SKM-1 treated with dmso at 0.1 percent for 144 hours (cell line): ENCODE data around the gene TATDN2.
"Not testable (repeated sequence)": the region's sequence is repeated elsewhere in the genome, so short reads cannot be mapped to it uniquely, and the experiment has no call there.

Source experiments
- DNase-seq: peaks from one replicate; lab custom pipeline; 2025; ENCODE audit not compliant: unreplicated experiment; lab: John Stamatoyannopoulos, UW

TATDN2 gene

GRCh38 chr3:10235551-10235950 is 12.7 kb upstream of the TATDN2 start:
- DNase-seq = no peak

DNA sequence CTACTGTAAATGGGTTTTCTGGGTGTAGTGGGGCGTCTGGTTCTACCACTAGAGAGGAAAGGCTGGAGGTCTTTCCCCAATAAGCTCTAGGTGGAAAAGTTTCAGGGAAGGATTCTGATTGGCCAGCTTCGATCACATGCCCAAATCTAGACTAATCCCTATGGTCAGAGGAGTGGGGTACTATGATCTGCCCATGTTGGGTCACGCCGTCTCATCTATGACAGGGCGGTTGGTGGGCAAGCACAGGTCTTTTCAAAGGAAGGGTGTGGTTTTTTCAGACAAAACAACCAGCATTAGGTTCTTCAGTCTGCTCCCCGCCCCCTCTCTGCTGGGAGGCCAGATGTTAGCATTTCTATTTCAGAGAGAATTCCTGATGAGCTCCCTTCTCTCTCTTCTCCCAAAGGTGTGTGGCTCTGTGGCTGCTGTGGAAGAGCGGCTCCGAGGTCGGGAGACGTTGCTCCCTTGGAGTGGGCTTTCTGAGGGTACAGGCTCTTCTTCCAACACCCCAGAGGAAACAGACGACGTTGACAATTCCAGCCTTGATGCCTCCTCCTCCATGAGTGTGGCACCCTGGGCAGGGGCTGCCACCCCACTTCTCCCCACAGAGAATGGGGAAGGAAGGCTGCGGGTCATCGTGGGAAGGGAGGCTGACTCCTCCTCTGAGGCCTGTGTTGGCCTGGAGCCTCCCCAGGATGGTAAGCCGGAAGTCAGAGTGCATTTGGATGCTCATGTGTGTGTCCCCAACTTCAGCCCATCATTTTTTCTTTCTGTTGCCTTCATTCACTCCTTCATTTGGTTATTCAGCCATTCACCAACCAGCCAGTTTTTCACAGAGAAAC is 9.7 kb upstream of the TATDN2 start:
- no peak for DNase-seq

DNA sequence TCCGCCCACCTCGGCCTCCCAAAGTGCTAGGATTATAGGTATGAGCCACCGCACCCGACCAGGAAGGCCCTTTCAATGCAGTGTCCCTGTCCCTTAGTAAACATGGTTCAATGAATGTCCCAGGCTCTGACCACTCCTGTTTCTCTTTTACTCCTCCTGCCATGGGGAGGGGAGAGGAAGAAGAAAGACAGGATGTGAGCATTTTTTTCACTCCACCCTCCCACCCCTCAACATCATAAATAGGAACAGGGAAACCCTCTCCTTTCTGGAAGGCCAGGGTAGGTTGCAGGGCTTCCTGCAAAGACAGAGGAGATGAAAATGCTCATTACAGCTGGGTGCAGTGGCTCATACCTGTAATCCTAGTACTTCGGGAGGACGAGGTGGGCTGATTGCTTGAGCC is 7.5 kb upstream of the TATDN2 start:
- no peak for DNase-seq

GRCh38 chr3:10242182-10243065 is 5.8 kb upstream of the TATDN2 start:
- peak; percentile 62 for DNase-seq

GRCh38 chr3:10244009-10244408 is 4.2 kb upstream of the TATDN2 start:
- no peak for DNase-seq

DNA sequence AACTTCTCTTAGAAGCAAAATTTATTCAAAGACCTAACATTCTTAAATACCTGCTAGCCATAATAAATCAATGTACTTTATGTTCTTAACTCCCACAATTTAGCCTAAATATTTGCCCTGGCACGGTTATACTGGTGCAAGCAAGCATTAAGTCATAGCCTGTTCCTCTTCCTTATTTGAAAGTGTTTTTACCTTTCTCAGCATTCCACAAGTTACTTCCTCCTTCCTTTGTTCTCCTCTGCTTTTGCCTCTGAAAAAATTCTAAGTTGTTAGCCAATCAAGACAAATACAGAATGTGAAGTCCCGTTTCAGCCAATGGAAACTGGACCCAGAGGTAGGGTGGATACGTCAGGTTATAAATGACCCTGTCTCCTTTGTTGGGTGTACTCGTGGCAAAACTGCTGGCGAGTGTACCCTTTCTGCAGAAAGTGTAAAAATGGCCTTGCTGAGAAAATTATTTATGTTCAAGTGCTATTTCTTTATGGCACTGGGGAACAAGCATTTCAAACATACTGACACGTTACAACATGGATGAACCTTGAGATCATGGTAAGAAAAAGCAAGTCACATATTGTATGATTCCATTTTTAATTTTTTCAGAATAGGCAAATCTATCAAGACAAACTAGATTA is 3.1 kb upstream of the TATDN2 start:
- peak; percentile 25 for DNase-seq

DNA sequence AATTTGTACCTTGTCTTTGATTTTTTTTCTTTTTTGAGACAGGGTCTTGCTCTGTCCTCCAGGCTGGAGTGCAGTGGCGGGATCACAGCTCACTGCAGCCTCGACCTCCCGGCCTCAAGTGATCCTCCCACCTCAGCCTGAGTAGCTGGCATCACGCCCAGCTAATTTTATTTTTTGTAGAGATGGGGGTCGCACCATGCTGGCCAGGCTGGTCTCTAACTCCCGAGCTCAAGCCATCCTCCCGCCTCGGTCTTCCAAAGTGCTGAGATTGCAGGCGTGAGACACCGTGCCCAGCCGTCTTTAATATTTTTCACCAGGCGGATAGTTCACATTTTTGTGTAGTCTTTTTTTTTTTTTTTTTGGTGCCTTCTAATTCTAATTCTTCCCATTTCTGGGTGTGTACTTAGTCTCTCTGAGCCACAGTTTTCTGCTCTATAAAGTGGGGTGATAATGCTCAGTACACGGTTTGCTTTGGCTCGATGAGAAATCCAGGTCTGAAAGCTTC is 528 bp upstream of the TATDN2 start:
- no peak for DNase-seq

DNA sequence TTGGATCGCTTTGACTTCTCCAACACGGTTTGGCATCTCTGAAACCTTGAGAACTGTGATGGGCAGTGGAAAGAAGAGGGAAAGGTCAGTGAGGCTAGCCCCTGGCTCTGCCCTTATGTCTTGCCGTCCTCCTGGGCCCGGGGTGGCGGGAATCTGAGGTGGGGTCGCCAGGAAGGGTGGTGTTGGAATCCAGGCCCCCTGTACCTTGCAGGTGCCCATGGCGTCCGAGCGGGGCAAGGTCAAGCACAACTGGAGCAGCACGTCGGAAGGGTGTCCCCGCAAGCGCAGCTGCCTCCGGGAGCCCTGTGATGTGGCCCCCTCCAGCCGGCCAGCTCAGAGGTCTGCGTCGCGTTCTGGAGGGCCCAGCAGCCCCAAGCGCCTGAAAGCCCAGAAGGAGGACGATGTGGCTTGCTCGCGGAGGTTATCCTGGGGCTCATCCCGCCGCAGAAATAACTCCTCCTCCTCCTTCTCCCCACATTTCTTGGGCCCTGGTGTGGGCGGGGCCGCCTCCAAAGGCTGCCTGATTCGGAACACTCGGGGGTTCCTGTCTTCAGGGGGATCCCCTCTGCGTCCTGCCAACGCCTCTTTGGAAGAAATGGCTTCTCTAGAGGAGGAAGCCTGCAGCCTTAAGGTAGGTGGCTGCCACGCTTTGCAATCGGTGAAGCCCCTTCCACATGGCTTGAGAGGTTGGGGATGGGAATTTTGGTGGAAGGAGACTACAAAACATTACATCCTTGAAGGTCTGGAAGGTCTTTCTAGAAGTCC is 907 bp downstream of the TATDN2 start:
- no peak for DNase-seq

DNA sequence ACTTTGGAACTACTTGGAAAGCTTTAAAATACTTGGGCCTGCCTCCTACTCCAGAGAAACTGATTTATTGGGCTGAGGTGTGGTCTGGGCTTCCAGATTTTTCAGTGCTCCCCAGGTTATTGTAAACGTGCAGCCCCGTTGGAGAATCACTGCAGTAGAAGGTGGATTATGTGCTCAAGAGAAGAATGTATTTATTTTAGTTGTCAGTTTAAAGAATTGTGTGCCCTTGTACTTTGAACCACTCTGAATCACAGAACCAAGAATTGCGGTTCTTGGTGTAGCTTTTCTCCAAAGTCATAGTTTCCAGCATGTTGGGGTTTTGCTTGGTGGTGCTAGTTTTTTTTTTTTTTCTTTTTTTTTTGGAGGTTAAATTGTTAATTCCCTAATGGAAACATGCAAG is 1.6 kb downstream of the TATDN2 start:
- DNase-seq = no peak

DNA sequence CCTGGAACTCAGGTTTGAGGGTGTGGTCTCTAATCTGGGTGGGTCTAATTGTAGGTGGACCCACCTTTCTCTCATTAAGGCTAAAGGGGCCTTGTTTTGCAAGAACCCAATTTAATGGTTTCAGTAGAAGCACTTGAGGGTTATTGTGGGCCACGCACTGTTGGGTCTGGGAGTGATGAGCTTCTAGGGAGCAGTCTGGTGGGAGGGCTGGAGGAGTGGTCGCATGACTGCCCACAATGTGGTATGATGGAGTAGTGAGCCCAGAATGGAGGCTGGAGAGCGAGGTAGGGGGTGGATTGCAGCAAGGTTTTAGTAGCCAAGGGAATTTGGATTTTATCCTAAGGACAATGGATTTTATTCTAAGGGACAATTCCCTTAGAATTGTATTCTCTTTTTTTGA is 2.7 kb downstream of the TATDN2 start:
- DNase-seq = no peak

GRCh38 chr3:10253731-10254130 is 5.5 kb downstream of the TATDN2 start:
- no peak for DNase-seq

- DNase-seq = no peak
These were observed 7.6 kb downstream of the TATDN2 start for GRCh38 chr3:10255835-10256234.

DNA sequence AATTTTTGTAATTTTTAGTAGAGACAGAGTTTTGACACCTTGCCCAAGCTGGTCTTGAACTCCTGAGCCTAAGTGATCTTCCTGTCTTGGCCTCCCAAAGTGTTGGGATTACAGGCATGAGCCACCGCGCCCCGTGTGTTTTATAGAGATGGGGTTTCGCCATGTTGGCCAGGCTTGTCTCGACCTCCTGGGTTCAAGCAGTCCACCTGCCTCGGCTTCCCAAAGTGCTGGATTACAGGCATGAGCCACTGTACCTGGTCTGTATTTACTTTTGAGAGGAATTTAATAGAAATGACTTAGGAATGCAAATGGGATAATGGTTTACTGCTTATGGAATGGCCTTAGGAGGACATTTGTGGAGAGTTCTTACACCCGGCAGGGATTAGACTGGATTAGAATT is 10.8 kb downstream of the TATDN2 start:
- no peak for DNase-seq

DNA sequence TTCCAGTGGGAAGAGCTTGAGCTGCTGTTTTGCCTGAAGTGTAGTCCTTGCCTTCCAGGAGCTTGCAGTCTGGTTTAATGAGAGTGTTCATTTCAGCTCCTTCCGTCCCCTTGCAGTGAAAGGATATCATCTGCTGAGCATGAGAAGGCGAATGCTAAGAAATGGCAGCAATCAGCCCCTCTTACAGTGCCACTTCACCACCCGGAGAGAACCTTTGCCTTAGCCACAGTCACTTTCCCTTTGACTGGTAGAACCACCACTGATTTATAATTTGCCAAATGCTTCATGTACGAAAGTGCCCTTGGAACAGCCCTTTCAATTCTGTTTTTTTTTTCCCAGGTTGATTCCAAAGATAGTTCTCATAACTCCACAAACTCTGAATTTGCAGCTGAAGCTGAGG is 11.5 kb downstream of the TATDN2 start:
- no peak for DNase-seq

- DNase-seq = no peak
These were observed 12.0 kb downstream of the TATDN2 start for GRCh38 chr3:10260211-10260701.

DNA sequence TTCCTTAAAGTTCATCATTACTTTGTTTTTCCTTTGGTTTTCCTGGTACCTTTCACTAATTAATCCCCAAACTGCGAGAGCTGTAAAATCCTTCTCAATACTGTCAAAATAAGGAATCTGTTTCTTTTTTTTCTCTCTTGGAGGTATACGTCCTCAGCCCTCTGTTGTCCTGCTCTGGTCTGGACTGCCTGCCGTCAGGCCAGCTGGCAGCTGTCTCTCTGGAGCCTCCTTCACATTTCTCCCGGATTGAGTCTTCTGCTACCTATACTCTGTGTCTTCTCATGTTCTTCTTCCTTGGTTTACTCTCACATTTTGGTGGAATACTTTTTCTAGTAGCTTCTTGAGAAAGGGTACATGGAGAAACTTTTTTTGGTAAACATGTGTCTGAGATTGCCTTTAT is 13.8 kb downstream of the TATDN2 start:
- DNase-seq = no peak

GRCh38 chr3:10263646-10264363 is 15.5 kb downstream of the TATDN2 start:
- DNase-seq = no peak

- no peak for DNase-seq
These were observed 17.6 kb downstream of the TATDN2 start for GRCh38 chr3:10265833-10266232.

DNA sequence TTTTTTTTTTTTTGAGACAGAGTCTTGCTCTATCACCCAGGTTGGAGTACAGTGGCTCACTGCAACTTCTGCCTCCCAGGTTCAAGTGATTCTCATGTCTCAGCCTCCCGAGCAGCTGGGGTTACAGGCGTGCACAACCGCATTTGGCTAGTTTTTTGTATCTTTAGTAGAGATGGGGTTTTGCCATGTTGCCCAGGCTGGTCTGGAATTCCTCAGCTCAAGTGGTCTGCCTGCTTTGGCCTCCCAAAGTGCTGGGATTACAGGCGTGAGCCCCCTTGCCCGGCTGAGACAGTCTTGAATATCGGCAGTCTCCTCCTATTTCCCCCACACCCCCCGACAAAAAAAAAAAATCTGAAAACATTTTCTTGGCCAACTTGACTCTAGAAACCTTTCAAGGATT is 18.7 kb downstream of the TATDN2 start:
- DNase-seq = not testable (repeated sequence)

DNA sequence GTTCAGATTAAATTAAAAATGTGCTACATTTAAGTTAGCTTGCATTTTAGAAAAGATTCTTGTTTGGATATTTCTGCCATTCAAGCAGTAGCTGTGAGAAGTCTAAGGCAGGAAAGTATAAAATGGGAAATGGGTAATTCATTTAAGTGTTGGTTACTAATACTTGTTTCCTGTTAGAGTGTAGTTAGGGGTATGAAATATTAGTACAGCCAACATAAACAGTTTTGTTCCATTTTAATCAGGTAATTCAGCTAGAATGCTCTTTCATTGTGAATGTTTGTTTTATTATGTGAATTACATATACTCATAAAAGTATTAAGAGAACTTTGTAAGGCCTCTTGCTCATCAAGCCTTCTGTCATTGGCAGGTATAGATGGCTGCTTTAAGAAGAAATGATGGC is 19.9 kb downstream of the TATDN2 start:
- DNase-seq = no peak
